DOHH2 (cell line): ENCODE data around the gene SEC14L1.

Experiments
- CTCF ChIP-seq: fragments of 200-600 bp; sonication (generic); IDR thresholded peaks from one replicate; pipeline ENCODE4 v1.5.1; 2014; ENCODE audit warnings: antibody characterized with exemption, mild to moderate bottlenecking, low read depth, low read length; ENCODE audit not compliant: poor library complexity, severe bottlenecking
- EZH2phosphoT487 ChIP-seq: fragments of 200-600 bp; sonication (generic); IDR thresholded peaks from 2 replicates; pipeline ENCODE4 v1.6.1; 2017; ENCODE audit warnings: borderline replicate concordance, mild to moderate bottlenecking, antibody characterized with exemption, low read length, moderate library complexity, mixed read lengths

GRCh38 chr17:77160875-77161530 lies 20.2 kb downstream of the SEC14L1 start:
- TF ChIP-seq CTCF (no peak), EZH2phosphoT487 (no peak)
